Measurements from ENCODE around the gene UBE4A. TPM values are rescaled to one million over a fixed set of nuclear protein-coding genes. Genes with fewer than 3 reads are reported as not detected.
A peak's percentile ranks its signal among the peaks of the same experiment; 100 is the strongest.
"Not testable (repeated sequence)": the region's sequence is repeated elsewhere in the genome, so short reads cannot be mapped to it uniquely, and the experiment has no call there.

UBE4A gene
- total RNA-seq, 1 donor from 2014 or later: 16.1 TPM

DNA sequence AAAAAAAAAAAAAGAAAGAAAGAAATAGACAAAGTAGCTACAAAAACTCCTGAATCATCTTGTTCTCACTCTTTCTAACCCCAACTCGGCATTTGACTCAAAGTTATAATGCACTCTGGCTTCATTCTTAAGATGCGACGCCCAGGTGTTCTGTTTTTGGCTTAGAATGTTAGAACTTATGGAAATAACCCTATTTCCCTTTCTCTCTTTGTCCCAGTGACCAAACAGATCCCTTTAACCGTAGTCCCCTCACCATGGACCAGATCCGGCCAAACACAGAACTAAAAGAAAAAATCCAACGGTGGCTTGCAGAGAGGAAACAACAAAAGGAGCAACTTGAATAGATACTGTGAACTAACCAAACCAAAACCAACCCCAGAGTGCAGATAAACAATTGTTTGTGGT, 36.7 kb downstream of the UBE4A start:
- Histone ChIP-seq H3K4me3 (ENCODE audit: low read depth, low read length) (no peak overlapping the region), H3K36me3 (ENCODE audit: control insufficient read depth, insufficient read depth, low read length) (peaks cover 8% of the 10 kb centered on the region), H3K27me3 (ENCODE audit: control insufficient read depth, insufficient read depth, low read length) (no peaks in the 10 kb centered on the region)
- TF ChIP-seq, protein P1, sequence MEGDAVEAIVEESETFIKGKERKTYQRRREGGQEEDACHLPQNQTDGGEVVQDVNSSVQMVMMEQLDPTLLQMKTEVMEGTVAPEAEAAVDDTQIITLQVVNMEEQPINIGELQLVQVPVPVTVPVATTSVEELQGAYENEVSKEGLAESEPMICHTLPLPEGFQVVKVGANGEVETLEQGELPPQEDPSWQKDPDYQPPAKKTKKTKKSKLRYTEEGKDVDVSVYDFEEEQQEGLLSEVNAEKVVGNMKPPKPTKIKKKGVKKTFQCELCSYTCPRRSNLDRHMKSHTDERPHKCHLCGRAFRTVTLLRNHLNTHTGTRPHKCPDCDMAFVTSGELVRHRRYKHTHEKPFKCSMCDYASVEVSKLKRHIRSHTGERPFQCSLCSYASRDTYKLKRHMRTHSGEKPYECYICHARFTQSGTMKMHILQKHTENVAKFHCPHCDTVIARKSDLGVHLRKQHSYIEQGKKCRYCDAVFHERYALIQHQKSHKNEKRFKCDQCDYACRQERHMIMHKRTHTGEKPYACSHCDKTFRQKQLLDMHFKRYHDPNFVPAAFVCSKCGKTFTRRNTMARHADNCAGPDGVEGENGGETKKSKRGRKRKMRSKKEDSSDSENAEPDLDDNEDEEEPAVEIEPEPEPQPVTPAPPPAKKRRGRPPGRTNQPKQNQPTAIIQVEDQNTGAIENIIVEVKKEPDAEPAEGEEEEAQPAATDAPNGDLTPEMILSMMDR (IDR thresholded peaks at IDR 0.05; ENCODE audit: insufficient read depth, low read length, severe bottlenecking): no peak
- FAIRE-seq: no peak
- DNase-seq (ENCODE audit: low read depth): no peak

DNA sequence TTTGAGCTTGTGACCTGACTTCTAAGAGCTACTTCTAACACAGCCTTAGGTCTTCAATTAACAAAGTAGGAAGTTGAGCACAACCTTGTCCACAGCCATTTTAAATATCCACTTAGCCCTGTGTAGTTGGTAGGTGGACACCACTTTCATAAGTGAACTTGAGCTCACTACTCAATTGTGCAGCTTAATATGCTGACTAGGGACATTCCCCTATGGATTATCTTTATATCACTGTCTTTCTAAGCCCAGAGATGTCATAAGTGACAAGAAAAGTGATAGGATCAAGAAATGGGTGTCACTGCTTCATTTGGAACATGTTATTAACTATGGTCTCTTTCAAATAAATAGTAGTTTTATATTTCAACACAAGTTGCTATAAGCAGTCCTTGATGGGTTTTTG, 38.0 kb downstream of the UBE4A start:
- TF ChIP-seq, protein P1 (IDR thresholded peaks at IDR 0.05; ENCODE audit: insufficient read depth, low read length, severe bottlenecking): no peak
- Histone ChIP-seq H3K27me3 (ENCODE audit: control insufficient read depth, insufficient read depth, low read length) (no peaks in the 10 kb centered on the region), H3K36me3 (ENCODE audit: control insufficient read depth, insufficient read depth, low read length) (peaks cover 8% of the 10 kb centered on the region), H3K4me3 (ENCODE audit: low read depth, low read length) (no peak overlapping the region)
- no peak for DNase-seq (ENCODE audit: low read depth)
- no peak for FAIRE-seq

DNA sequence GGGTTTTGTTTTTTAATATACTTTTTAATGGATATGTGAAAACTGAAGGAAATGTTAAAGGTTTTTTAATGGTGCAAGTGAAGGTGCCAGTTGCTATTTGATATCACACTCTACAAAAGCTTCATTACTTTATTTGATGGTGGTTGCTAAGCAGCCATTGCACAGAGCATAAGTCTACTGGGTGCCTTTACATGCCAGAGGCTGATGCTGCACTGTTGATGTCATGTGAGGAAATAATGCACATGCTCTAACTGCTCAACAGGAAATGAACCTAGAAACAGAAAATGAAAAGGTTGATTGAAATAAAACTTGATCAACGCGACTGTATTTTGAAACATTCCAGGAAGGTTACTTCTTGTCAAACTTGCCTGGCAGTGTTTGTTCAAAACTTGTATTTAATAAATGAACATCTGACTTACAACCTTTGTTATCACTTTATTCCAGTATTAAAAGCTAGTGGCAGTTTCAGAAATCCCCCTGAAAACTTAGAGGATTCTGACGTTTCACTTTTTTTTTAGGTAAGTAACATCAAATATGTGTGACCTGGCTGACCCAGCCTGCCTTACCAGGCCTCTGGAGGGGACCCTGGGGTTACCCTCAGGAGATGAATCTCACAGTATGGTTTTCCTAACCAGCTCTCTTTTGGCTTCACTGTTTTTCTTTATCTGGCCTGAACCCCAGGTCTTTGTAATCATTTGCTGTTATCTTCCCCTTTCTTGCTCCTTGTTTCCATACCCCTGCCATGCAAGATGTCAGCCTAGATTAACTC, 39.6 kb downstream of the UBE4A start:
- no peak for FAIRE-seq
- peak; percentile 46 for DNase-seq (ENCODE audit: low read depth)
- peaks cover 7% of the 10 kb centered on the region for H3K36me3 ChIP-seq (ENCODE audit: control insufficient read depth, insufficient read depth, low read length)
- TF ChIP-seq, protein P1 (IDR thresholded peaks at IDR 0.05; ENCODE audit: insufficient read depth, low read length, severe bottlenecking): no peak
- H3K27me3 ChIP-seq (ENCODE audit: control insufficient read depth, insufficient read depth, low read length): no peaks in the 10 kb centered on the region
- no peak overlapping the region for H3K4me3 ChIP-seq (ENCODE audit: low read depth, low read length)

DNA sequence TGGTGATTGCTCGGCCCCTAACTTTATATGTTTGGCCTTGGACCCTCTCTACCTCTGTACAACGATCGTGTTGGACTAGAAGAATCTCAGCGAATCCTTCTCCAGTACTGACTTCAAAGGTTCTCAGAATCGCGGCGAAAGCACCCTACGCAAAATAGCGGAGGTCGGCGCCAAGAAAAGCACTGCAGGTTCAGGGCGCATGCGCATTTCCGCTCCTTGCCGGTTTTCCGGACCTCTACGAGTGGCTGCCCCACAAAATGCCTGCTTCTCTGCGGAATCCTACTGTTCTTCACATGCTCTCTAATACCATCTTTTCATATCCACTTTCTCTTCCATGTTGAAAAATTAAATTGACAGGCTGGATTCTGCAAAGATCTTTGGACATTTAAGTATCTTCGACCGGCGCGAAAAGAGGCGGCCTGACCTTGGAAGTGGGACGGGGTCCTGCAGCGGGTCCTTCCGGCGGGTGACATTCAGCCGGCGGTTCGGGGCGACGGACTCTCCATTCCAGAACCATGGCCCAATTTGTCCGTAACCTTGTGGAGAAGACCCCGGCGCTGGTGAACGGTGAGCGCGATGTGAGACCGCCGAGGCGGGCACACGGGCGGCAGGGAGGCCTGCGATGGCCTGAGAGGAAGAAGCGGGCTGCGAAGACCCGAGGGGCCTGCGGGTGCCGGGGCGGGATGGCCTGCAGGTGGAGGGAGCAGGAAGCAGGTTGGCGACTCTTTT, 41.9 kb downstream of the UBE4A start, which contains the start of gene ATP5MG:
TSS of gene ATP5MG (plus strand) at position 456 of the 729 bp plus-strand sequence. CDS start at position 516, 60 bp downstream.
- TF ChIP-seq, protein P1 (IDR thresholded peaks at IDR 0.05; ENCODE audit: insufficient read depth, low read length, severe bottlenecking): peak; percentile 25
- no peak for FAIRE-seq
- H3K36me3 ChIP-seq (ENCODE audit: control insufficient read depth, insufficient read depth, low read length): peaks cover 2% of the 10 kb centered on the region
- H3K4me3 ChIP-seq (ENCODE audit: low read depth, low read length): peak within 1 kb of the TSS; percentile 90
- DNase-seq (ENCODE audit: low read depth): peak; percentile 79
- H3K27me3 ChIP-seq (ENCODE audit: control insufficient read depth, insufficient read depth, low read length): no peaks in the 10 kb centered on the region

DNA sequence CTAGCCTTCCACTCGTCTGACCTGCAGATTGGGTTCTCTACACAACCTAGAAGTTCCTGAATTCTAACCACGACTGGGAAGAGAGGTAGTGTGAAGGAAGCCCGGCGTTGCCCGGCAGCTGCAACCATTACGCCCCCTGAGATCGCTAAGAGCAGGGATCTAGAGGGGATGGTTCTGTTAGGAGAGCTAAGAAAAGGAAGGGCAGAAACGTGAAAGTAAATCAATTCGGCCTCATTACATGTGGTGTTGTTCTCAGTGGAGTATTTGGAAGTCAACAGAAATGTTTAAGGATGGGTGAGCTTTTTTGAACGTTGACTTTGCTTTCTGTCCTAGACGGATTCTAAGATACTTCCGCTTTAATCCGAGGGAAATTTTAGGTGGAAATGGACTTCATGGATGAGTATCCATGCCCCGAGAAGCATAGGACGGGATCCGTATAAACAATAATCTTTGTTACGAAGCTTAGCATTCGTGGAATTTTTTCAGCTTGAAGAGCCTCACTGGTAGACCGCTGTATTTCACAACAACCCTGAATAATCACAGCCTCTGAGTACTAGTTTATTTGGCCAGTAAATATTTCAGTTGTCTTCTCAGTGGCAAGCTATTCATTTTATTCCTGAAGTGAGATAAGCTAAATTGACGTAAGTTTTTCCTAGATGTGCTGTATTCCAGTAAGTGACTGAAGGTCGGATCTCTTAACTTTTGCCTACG, 42.6 kb downstream of the UBE4A start:
- peak overlapping the region; percentile 90 for H3K4me3 ChIP-seq (ENCODE audit: low read depth, low read length)
- FAIRE-seq (no peak), DNase-seq (ENCODE audit: low read depth) (peak; percentile 68)
- no peaks in the 10 kb centered on the region for H3K27me3 ChIP-seq (ENCODE audit: control insufficient read depth, insufficient read depth, low read length)
- peaks cover 2% of the 10 kb centered on the region for H3K36me3 ChIP-seq (ENCODE audit: control insufficient read depth, insufficient read depth, low read length)
- TF ChIP-seq, protein P1 (IDR thresholded peaks at IDR 0.05; ENCODE audit: insufficient read depth, low read length, severe bottlenecking): no peak

DNA sequence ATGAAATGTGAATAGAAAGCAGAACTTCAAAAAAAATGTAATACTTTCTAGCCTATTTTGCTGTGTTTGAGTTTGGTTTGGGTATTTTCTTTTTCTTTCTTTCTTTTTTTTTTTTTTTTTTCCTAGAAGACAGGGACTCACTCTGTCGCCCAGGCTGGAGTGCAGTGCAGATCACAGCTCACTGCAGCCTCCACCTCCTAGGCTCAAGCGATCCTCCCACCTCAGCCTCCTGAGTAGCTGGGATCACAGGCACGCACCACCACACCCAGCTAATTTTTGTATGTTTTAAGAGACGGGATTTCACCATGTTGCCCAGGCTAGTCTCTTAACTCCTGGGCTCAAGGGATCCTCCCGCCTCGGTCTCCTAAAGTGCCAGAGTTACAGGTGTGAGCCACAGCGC, 43.2 kb downstream of the UBE4A start:
- H3K36me3 ChIP-seq (ENCODE audit: control insufficient read depth, insufficient read depth, low read length); DNase-seq (ENCODE audit: low read depth); H3K27me3 ChIP-seq (ENCODE audit: control insufficient read depth, insufficient read depth, low read length); FAIRE-seq: not testable (repeated sequence)
- H3K4me3 ChIP-seq (ENCODE audit: low read depth, low read length): peak overlapping the region; percentile 90
